ENCODE data around the gene PDE10A.

Gene PDE10A

GRCh38 chr6:165456286-165456685 lies 206.8 kb downstream of the PDE10A start:
- TF ChIP-seq CTCF (IDR thresholded peaks at IDR 0.05; ENCODE audit: borderline replicate concordance, control extremely low read depth, extremely low read depth, insufficient read depth, missing control alignments) = no peak
- in situ Hi-C loops (cut with MboI; ENCODE audit: low sequenced_read_pairs, unreplicated experiment) = no loop called here
- no peak for DNase-seq (ENCODE audit: low spot score)

DNA sequence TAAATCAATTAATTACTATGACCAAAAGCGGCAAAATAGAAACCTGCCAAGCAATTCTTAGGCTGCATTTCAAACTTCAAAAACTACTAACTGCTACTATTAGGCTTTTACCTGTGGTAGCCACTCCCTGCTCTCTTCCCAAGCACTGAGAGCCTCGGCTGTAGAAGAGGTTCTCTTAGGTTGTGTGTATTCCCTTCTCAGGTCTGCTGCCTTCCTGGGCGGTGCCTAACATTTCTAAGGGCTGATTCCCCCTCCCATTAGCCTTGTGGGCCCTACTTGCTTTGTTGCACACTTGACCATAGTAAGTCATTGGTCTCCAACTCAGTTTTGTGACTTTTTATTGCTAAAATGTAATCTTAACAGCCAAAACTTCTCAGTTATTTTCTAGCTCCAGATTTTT lies 207.6 kb downstream of the PDE10A start:
- TF ChIP-seq CTCF (IDR thresholded peaks at IDR 0.05; ENCODE audit: borderline replicate concordance, control extremely low read depth, extremely low read depth, insufficient read depth, missing control alignments) = no peak
- DNase-seq (ENCODE audit: low spot score) = no peak
- in situ Hi-C loops (cut with MboI; ENCODE audit: low sequenced_read_pairs, unreplicated experiment) = no loop called here

DNA sequence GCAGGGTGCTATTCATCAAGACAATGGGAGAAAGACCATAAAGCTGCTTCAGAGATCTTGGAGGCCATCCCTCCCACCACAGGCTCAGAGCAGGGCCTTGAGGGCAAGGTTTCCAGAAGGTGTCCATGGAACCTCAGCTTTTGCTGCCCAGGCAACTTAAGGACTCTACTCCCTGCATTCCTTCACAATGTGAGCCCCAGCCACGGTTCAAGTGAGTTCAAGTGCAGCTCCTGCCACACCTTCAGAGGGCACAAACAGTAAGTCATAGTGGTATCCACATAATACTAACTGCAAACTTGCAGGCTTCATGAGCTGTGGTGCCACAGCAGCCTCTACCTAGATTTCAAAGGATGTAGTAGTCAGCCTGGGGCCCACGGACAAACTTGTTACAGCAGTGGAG lies 209.6 kb downstream of the PDE10A start:
- no peak for DNase-seq (ENCODE audit: low spot score)
- in situ Hi-C loops (cut with MboI; ENCODE audit: low sequenced_read_pairs, unreplicated experiment) = no loop called here
- no peak for TF ChIP-seq CTCF (IDR thresholded peaks at IDR 0.05; ENCODE audit: borderline replicate concordance, control extremely low read depth, extremely low read depth, insufficient read depth, missing control alignments)

GRCh38 chr6:165451838-165452237 lies 211.2 kb downstream of the PDE10A start:
- no peak for TF ChIP-seq CTCF (IDR thresholded peaks at IDR 0.05; ENCODE audit: borderline replicate concordance, control extremely low read depth, extremely low read depth, insufficient read depth, missing control alignments)
- DNase-seq (ENCODE audit: low spot score) = no peak
- in situ Hi-C loops (cut with MboI; ENCODE audit: low sequenced_read_pairs, unreplicated experiment) = no loop called here

DNA sequence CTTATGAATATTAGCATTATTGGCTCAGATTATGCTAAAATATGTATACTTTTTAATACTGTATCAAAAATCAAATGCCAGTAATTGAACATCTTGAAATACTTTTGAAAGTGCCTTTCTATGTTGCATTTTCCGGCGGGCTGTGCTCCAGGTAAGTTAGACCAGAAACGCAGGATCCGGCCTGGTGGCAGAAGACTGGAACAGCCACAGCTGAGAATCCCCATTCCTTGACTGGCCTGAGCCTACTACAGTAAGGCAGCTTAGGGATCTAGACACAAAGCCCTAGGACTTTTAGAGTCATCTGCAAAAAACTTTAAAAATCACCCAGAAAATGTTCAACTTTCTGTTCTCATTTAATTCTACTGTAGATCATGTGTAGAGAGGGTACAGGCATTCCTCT lies 214.8 kb downstream of the PDE10A start:
- in situ Hi-C loops (cut with MboI; ENCODE audit: low sequenced_read_pairs, unreplicated experiment) = loop anchor here (25.0 kb wide), 1 partner anchor 414 kb away; no protein-coding TSS in a partner anchor
- DNase-seq (ENCODE audit: low spot score) = no peak
- no peak for TF ChIP-seq CTCF (IDR thresholded peaks at IDR 0.05; ENCODE audit: borderline replicate concordance, control extremely low read depth, extremely low read depth, insufficient read depth, missing control alignments)

GRCh38 chr6:165447141-165447540 lies 215.9 kb downstream of the PDE10A start:
- in situ Hi-C loops (cut with MboI; ENCODE audit: low sequenced_read_pairs, unreplicated experiment) = loop anchor here (25.0 kb wide), 1 partner anchor 415 kb away; no protein-coding TSS in a partner anchor
- no peak for DNase-seq (ENCODE audit: low spot score)

More at GRCh38 chr6:165447141-165447540, 215.9 kb downstream of the PDE10A start:
- no peak for TF ChIP-seq CTCF (IDR thresholded peaks at IDR 0.05; ENCODE audit: borderline replicate concordance, control extremely low read depth, extremely low read depth, insufficient read depth, missing control alignments)

Measured in GM13976 (cell line).